Neural cell (in vitro differentiated cells): Measurements from ENCODE around the gene DOCK8. TPM values are rescaled to one million over a fixed set of nuclear protein-coding genes. Genes with fewer than 3 reads are reported as not detected.

ENCODE experiments used
- H2AFZ ChIP-seq: fragments of 200-600, 300-800 bp; sonication (generic), shearing (Covaris generic); 2 replicates; pipeline ENCODE4 v1.6.0; 2014; ENCODE audit warnings: low read depth, mild to moderate bottlenecking, antibody characterized with exemption, low read length, moderate library complexity
- H3F3A ChIP-seq: fragments of 200-600 bp; shearing (Covaris generic); 2 replicates; pipeline ENCODE4 v1.6.1; 2016; ENCODE audit warnings: mild to moderate bottlenecking, moderate library complexity, mixed read lengths, antibody characterized with exemption, low read length; ENCODE audit not compliant: insufficient read depth, poor library complexity, severe bottlenecking
- H3K27ac ChIP-seq: fragments of 200-600, 300-800 bp; sonication (generic), shearing (Covaris generic); 2 replicates; pipeline ENCODE4 v1.5.1; 2014; ENCODE audit warnings: mild to moderate bottlenecking, low read length, moderate library complexity
- H3K27me3 ChIP-seq: fragments of 300-800, 200-600 bp; sonication (generic), shearing (Covaris generic); 2 replicates; pipeline ENCODE4 v1.6.0; 2014; ENCODE audit warnings: mild to moderate bottlenecking, low read depth, low read length, moderate library complexity; ENCODE audit not compliant: insufficient read depth
- H3K36me3 ChIP-seq: fragments of 300-800, 200-600 bp; sonication (generic), shearing (Covaris generic); 2 replicates; pipeline ENCODE4 v1.5.1; 2014; ENCODE audit warnings: mild to moderate bottlenecking, antibody characterized with exemption, low read length, moderate library complexity; ENCODE audit not compliant: insufficient read depth
- H3K4me2 ChIP-seq: fragments of 300-800, 200-600 bp; sonication (generic), shearing (Covaris generic); 2 replicates; pipeline ENCODE4 v1.6.0; 2014; ENCODE audit warnings: mild to moderate bottlenecking, low read length
- H3K4me3 ChIP-seq: fragments of 300-800, 200-600 bp; sonication (generic), shearing (Covaris generic); 2 replicates; pipeline ENCODE4 v1.5.1; 2014; ENCODE audit warnings: mild to moderate bottlenecking, low read length, moderate library complexity
- H3K79me2 ChIP-seq: fragments of 200-600 bp; shearing (Covaris generic); replicated peaks from 2 replicates; pipeline ENCODE4 v1.6.0; 2014; ENCODE audit warnings: mild to moderate bottlenecking, low read length, moderate library complexity; ENCODE audit not compliant: insufficient read depth
- H3K9ac ChIP-seq: fragments of 300-800, 200-600 bp; sonication (generic), shearing (Covaris generic); 2 replicates; pipeline ENCODE4 v1.6.1; 2016; ENCODE audit warnings: mild to moderate bottlenecking, low read length, mixed read lengths
- H3K9me2 ChIP-seq: fragments of 200-600 bp; shearing (Covaris generic); 2 replicates; pipeline ENCODE4 v1.6.1; 2016; ENCODE audit warnings: mild to moderate bottlenecking, low read length, mixed read lengths; ENCODE audit not compliant: insufficient read depth
- H3K9me3 ChIP-seq: fragments of 200-600, 300-800 bp; sonication (generic), shearing (Covaris generic); 2 replicates; pipeline ENCODE4 v1.6.1; 2016; ENCODE audit warnings: mild to moderate bottlenecking, mixed run types, low read length, moderate library complexity, mixed read lengths
- H4K20me1 ChIP-seq: fragments of 200-600 bp; shearing (Covaris generic); 2 replicates; pipeline ENCODE4 v1.6.1; 2016; ENCODE audit warnings: mild to moderate bottlenecking, mixed run types; ENCODE audit not compliant: insufficient read depth
- EP300 ChIP-seq: fragments of 450-650 bp; conservative IDR thresholded peaks from 2 replicates; pipeline ENCODE4 v1.6.1; 2014; ENCODE audit warnings: antibody characterized with exemption, mild to moderate bottlenecking, moderate library complexity; ENCODE audit not compliant: poor library complexity, severe bottlenecking
- EZH2 ChIP-seq: fragments of 200-600, 300-800 bp; shearing (Covaris generic), sonication (generic); IDR thresholded peaks from 2 replicates; pipeline ENCODE4 v1.6.1; 2014; ENCODE audit warnings: antibody characterized with exemption, low read length, borderline replicate concordance, mild to moderate bottlenecking; ENCODE audit not compliant: insufficient read depth, poor library complexity, severe bottlenecking
- MXI1 ChIP-seq: fragments of 450-650 bp; conservative IDR thresholded peaks from 2 replicates; pipeline ENCODE4 v1.6.1; 2014; ENCODE audit warnings: antibody characterized with exemption, mild to moderate bottlenecking; ENCODE audit not compliant: poor library complexity, severe bottlenecking
- POLR2AphosphoS5 ChIP-seq: IDR thresholded peaks from 2 replicates; pipeline ENCODE4 v1.6.1; 2012
- RAD21 ChIP-seq: fragments of 450-650 bp; conservative IDR thresholded peaks from 2 replicates; pipeline ENCODE4 v1.6.1; 2014; ENCODE audit warnings: antibody characterized with exemption, mild to moderate bottlenecking, moderate library complexity
- SMC3 ChIP-seq: fragments of 450-650 bp; conservative IDR thresholded peaks from 2 replicates; pipeline ENCODE4 v1.6.1; 2014; ENCODE audit warnings: antibody characterized with exemption, mild to moderate bottlenecking, moderate library complexity; ENCODE audit not compliant: poor library complexity
- TAF1 ChIP-seq: IDR thresholded peaks from 2 replicates; pipeline ENCODE4 v1.6.1; 2012; ENCODE audit warnings: low read depth
- polyA plus RNA-seq: library from polyadenylated mRNA; depleted of rRNA; stranded (reverse); fragments of >200 nt; gene quantifications from 2 replicates; pipeline ENCODE4 v1.2.3, GENCODE V29; 2014
- TF ChIP-seq, protein P1 (sequence below): IDR thresholded peaks from 2 replicates; pipeline ENCODE4 v1.6.1; 2012; ENCODE audit warnings: borderline replicate concordance
- TF ChIP-seq, protein P2 (sequence below): fragments of 450-650 bp; IDR thresholded peaks from 2 replicates; pipeline ENCODE4 v1.5.1; 2014; ENCODE audit warnings: antibody characterized with exemption, mild to moderate bottlenecking, moderate library complexity; ENCODE audit not compliant: poor library complexity, severe bottlenecking

DOCK8 gene
- polyA plus RNA-seq, 1 donor from 2014 or later = not detected

GRCh38 chr9:378263-378662 is 163.6 kb downstream of the DOCK8 start:
- H3K79me2 ChIP-seq = no peaks in the 10 kb centered on the region
- no peaks in the 10 kb centered on the region for H3K9me3 ChIP-seq
- H3K27me3 ChIP-seq = no peaks in the 10 kb centered on the region
- H3K27ac ChIP-seq = no peak overlapping the region
- H3F3A ChIP-seq = no peaks in the 10 kb centered on the region
- H2AFZ ChIP-seq = no peak overlapping the region
- H3K4me3 ChIP-seq = no peak overlapping the region
- TF ChIP-seq MXI1 = no peak
- TF ChIP-seq, protein P1, sequence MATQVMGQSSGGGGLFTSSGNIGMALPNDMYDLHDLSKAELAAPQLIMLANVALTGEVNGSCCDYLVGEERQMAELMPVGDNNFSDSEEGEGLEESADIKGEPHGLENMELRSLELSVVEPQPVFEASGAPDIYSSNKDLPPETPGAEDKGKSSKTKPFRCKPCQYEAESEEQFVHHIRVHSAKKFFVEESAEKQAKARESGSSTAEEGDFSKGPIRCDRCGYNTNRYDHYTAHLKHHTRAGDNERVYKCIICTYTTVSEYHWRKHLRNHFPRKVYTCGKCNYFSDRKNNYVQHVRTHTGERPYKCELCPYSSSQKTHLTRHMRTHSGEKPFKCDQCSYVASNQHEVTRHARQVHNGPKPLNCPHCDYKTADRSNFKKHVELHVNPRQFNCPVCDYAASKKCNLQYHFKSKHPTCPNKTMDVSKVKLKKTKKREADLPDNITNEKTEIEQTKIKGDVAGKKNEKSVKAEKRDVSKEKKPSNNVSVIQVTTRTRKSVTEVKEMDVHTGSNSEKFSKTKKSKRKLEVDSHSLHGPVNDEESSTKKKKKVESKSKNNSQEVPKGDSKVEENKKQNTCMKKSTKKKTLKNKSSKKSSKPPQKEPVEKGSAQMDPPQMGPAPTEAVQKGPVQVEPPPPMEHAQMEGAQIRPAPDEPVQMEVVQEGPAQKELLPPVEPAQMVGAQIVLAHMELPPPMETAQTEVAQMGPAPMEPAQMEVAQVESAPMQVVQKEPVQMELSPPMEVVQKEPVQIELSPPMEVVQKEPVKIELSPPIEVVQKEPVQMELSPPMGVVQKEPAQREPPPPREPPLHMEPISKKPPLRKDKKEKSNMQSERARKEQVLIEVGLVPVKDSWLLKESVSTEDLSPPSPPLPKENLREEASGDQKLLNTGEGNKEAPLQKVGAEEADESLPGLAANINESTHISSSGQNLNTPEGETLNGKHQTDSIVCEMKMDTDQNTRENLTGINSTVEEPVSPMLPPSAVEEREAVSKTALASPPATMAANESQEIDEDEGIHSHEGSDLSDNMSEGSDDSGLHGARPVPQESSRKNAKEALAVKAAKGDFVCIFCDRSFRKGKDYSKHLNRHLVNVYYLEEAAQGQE = no peak
- TF ChIP-seq EZH2 = no peak
- TF ChIP-seq, protein P2, sequence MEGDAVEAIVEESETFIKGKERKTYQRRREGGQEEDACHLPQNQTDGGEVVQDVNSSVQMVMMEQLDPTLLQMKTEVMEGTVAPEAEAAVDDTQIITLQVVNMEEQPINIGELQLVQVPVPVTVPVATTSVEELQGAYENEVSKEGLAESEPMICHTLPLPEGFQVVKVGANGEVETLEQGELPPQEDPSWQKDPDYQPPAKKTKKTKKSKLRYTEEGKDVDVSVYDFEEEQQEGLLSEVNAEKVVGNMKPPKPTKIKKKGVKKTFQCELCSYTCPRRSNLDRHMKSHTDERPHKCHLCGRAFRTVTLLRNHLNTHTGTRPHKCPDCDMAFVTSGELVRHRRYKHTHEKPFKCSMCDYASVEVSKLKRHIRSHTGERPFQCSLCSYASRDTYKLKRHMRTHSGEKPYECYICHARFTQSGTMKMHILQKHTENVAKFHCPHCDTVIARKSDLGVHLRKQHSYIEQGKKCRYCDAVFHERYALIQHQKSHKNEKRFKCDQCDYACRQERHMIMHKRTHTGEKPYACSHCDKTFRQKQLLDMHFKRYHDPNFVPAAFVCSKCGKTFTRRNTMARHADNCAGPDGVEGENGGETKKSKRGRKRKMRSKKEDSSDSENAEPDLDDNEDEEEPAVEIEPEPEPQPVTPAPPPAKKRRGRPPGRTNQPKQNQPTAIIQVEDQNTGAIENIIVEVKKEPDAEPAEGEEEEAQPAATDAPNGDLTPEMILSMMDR = no peak
- TF ChIP-seq SMC3 = no peak
- no peak for TF ChIP-seq POLR2AphosphoS5
- no peak for TF ChIP-seq TAF1
- TF ChIP-seq EP300 = no peak
- TF ChIP-seq RAD21 = no peak
- H3K9ac ChIP-seq = no peak overlapping the region
- H4K20me1 ChIP-seq = no peaks in the 10 kb centered on the region
- H3K36me3 ChIP-seq = no peaks in the 10 kb centered on the region
- no peaks in the 10 kb centered on the region for H3K9me2 ChIP-seq
- H3K4me2 ChIP-seq = no peak overlapping the region

DNA sequence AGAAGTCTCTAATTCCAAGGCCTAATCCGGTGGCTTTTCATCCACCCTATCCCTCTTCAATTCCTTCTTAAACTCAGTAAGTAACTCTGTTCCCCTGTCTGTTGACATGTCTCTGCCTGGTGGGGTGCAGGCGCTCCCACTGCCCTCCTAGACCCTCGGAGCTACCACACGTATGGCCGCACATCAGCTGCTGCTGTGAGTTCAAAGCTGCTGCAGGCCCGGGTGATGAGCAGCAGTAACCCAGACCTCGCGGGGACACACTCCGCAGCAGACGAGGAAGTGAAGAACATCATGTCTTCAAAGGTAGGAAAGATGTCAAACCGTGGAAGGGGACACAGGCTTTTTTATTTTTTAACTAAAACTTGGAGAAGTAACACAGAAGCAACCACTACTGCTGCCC is 167.7 kb downstream of the DOCK8 start:
- Histone ChIP-seq H4K20me1 (no peaks in the 10 kb centered on the region), H3K4me2 (no peak overlapping the region), H3K27me3 (no peaks in the 10 kb centered on the region), H3K9ac (no peak overlapping the region), H3K4me3 (no peak overlapping the region), H3K9me3 (no peaks in the 10 kb centered on the region), H3K9me2 (no peaks in the 10 kb centered on the region), H3K36me3 (no peaks in the 10 kb centered on the region), H3K27ac (no peak overlapping the region), H3K79me2 (no peaks in the 10 kb centered on the region), H2AFZ (no peak overlapping the region), H3F3A (no peaks in the 10 kb centered on the region)
- no peak for TF ChIP-seq MXI1
- TF ChIP-seq, protein P1 = no peak
- TF ChIP-seq, protein P2 = no peak
- TF ChIP-seq SMC3 = no peak
- no peak for TF ChIP-seq RAD21
- TF ChIP-seq POLR2AphosphoS5 = no peak
- TF ChIP-seq TAF1 = no peak
- no peak for TF ChIP-seq EZH2
- no peak for TF ChIP-seq EP300
